AG04449 (cell line): ENCODE measurements around the gene PRKD3.

Experiments
- CTCF ChIA-PET: fragments of 350-600 bp; formaldehyde crosslinking; extraction: SDS; loops from one replicate; lab custom pipeline; 2021; ENCODE audit warnings: antibody characterized with exemption; lab: Yijun Ruan, JAX
- POLR2A ChIA-PET: fragments of 400-600, 350-600 bp; formaldehyde crosslinking; extraction: SDS; loops from one replicate; lab custom pipeline; 2020; ENCODE audit warnings: antibody characterized with exemption, inconsistent platforms; lab: Yijun Ruan, JAX
- DNase-seq: peaks from one replicate; pipeline ENCODE4 v3.0.0-alpha.2; 2010; ENCODE audit warnings: low read depth, low spot score
- H3K4me3 ChIP-seq: 2 replicates; pipeline ENCODE4 v1.5.1; 2011; ENCODE audit warnings: low read depth, mild to moderate bottlenecking, control low read depth, low read length
- CTCF ChIP-seq: IDR thresholded peaks from one replicate; pipeline ENCODE4 v1.5.1; 2011; ENCODE audit warnings: mild to moderate bottlenecking, moderate library complexity, low read length, control low read depth, inconsistent platforms; ENCODE audit not compliant: insufficient read depth; ENCODE audit errors: missing control alignments

The PRKD3 gene

GRCh38 chr2:37291680-37292079, 33.0 kb downstream of the PRKD3 start:
- TF ChIP-seq CTCF: no peak
- CTCF ChIA-PET: interaction anchor here (1.1 kb wide), 1 partner anchor 39 kb away, joined by 3 read pairs; no protein-coding TSS in a partner anchor
- POLR2A ChIA-PET: no interaction called here
- no peak for DNase-seq
- H3K4me3 ChIP-seq: no peak overlapping the region

GRCh38 chr2:37287966-37288365, 36.7 kb downstream of the PRKD3 start:
- POLR2A ChIA-PET: no interaction called here
- CTCF ChIA-PET: no interaction called here
- TF ChIP-seq CTCF: no peak
- no peak overlapping the region for H3K4me3 ChIP-seq
- no peak for DNase-seq

GRCh38 chr2:37284381-37284780, 40.3 kb downstream of the PRKD3 start:
- POLR2A ChIA-PET: interaction anchor here (1.1 kb wide), 1 partner anchor 49 kb away, joined by 3 read pairs; no protein-coding TSS in a partner anchor
- CTCF ChIA-PET: interaction anchor here (0.6 kb wide), 1 partner anchor 48 kb away, joined by 3 read pairs; no protein-coding TSS in a partner anchor

GRCh38 chr2:37283207-37283606, 41.4 kb downstream of the PRKD3 start:
- peak; percentile 82 for DNase-seq
- CTCF ChIA-PET: no interaction called here
- no peak overlapping the region for H3K4me3 ChIP-seq
- no peak for TF ChIP-seq CTCF
- POLR2A ChIA-PET: interaction anchor here (1.1 to 1.2 kb wide), 2 partner anchors 39 to 48 kb away, joined by 3 read pairs; no protein-coding TSS in a partner anchor

More at GRCh38 chr2:37284381-37284780, 40.3 kb downstream of the PRKD3 start:
- no peak for DNase-seq
- no peak overlapping the region for H3K4me3 ChIP-seq
- no peak for TF ChIP-seq CTCF

- CTCF ChIA-PET: no interaction called here
- DNase-seq: peak; percentile 29
- no peak for TF ChIP-seq CTCF
- no peak overlapping the region for H3K4me3 ChIP-seq
- POLR2A ChIA-PET: interaction anchor here (1.2 kb wide), 1 partner anchor 40 kb away, joined by 3 read pairs; no protein-coding TSS in a partner anchor
Measured at GRCh38 chr2:37282746-37283145, 41.9 kb downstream of the PRKD3 start.

- CTCF ChIA-PET: no interaction called here
- no peak for DNase-seq
- POLR2A ChIA-PET: no interaction called here
- no peak for TF ChIP-seq CTCF
- H3K4me3 ChIP-seq: no peak overlapping the region
Measured at GRCh38 chr2:37281916-37282315, 42.7 kb downstream of the PRKD3 start.
